ENCODE data around the gene PLEKHB1.
"Not testable (repeated sequence)": the region's sequence is repeated elsewhere in the genome, so short reads cannot be mapped to it uniquely, and the experiment has no call there.

PLEKHB1 gene

GRCh38 chr11:73670808-73671207 lies 24.4 kb downstream of the PLEKHB1 start:
- TF ChIP-seq CTCF (IDR thresholded peaks at IDR 0.05; ENCODE audit: unreplicated experiment in 3 of 3) = no peak
- H3K4me3 Mint-ChIP-seq = no peak overlapping the region

GRCh38 chr11:73671701-73672100 lies 25.3 kb downstream of the PLEKHB1 start:
- Mint-ChIP-seq H3K27ac (no peak overlapping the region), H3K9me3 (no peaks in the 10 kb centered on the region), H3K36me3 (ENCODE audit: low read depth) (peaks cover 22% of the 10 kb centered on the region), H3K4me3 (no peak overlapping the region), H3K27me3 (ENCODE audit: low read depth) (no peaks in the 10 kb centered on the region), H3K4me1 (peaks cover 3% of the 10 kb centered on the region)
- TF ChIP-seq CTCF (IDR thresholded peaks at IDR 0.05; ENCODE audit: unreplicated experiment in 3 of 3) = no peak

More at GRCh38 chr11:73670808-73671207, 24.4 kb downstream of the PLEKHB1 start:
- H3K4me1 Mint-ChIP-seq = peaks cover 3% of the 10 kb centered on the region
- H3K27ac Mint-ChIP-seq = no peak overlapping the region
- peaks cover 13% of the 10 kb centered on the region for H3K36me3 Mint-ChIP-seq (ENCODE audit: low read depth)
- no peaks in the 10 kb centered on the region for H3K27me3 Mint-ChIP-seq (ENCODE audit: low read depth)
- no peaks in the 10 kb centered on the region for H3K9me3 Mint-ChIP-seq

- peaks cover 45% of the 10 kb centered on the region for H3K36me3 Mint-ChIP-seq (ENCODE audit: low read depth)
- H3K27me3 Mint-ChIP-seq (ENCODE audit: low read depth) = not testable (repeated sequence)
Observed at GRCh38 chr11:73676552-73676951, 30.2 kb downstream of the PLEKHB1 start.

GRCh38 chr11:73680687-73681086 lies 34.3 kb downstream of the PLEKHB1 start:
- H3K27ac Mint-ChIP-seq = peak overlapping the region in 2 of 3 experiments; percentile 70 to 82

More at GRCh38 chr11:73676552-73676951, 30.2 kb downstream of the PLEKHB1 start:
- not testable (repeated sequence) for H3K9me3 Mint-ChIP-seq, H3K4me1 Mint-ChIP-seq, H3K4me3 Mint-ChIP-seq, H3K27ac Mint-ChIP-seq

GRCh38 chr11:73693899-73694525 lies 47.6 kb downstream of the PLEKHB1 start:
- Mint-ChIP-seq H3K27me3 (ENCODE audit: low read depth) (no peaks in the 10 kb centered on the region), H3K4me3 (no peak overlapping the region), H3K27ac (no peak overlapping the region), H3K9me3 (no peaks in the 10 kb centered on the region), H3K36me3 (ENCODE audit: low read depth) (peaks cover 20% of the 10 kb centered on the region), H3K4me1 (peaks cover 7% of the 10 kb centered on the region)
- TF ChIP-seq CTCF (IDR thresholded peaks at IDR 0.05; ENCODE audit: unreplicated experiment in 3 of 3) = no peak

More at GRCh38 chr11:73680687-73681086, 34.3 kb downstream of the PLEKHB1 start:
- no peaks in the 10 kb centered on the region for H3K4me1 Mint-ChIP-seq
- H3K36me3 Mint-ChIP-seq (ENCODE audit: low read depth) = peaks cover 46% of the 10 kb centered on the region
- TF ChIP-seq CTCF (IDR thresholded peaks at IDR 0.05; ENCODE audit: unreplicated experiment in 3 of 3) = no peak
- H3K9me3 Mint-ChIP-seq = no peaks in the 10 kb centered on the region
- H3K4me3 Mint-ChIP-seq = no peak overlapping the region
- no peaks in the 10 kb centered on the region for H3K27me3 Mint-ChIP-seq (ENCODE audit: low read depth)

- Mint-ChIP-seq H3K4me1 (no peaks in the 10 kb centered on the region), H3K27me3 (ENCODE audit: low read depth) (no peaks in the 10 kb centered on the region), H3K36me3 (ENCODE audit: low read depth) (peaks cover 40% of the 10 kb centered on the region), H3K4me3 (no peak overlapping the region), H3K9me3 (no peaks in the 10 kb centered on the region), H3K27ac (no peak overlapping the region)
- no peak for TF ChIP-seq CTCF (IDR thresholded peaks at IDR 0.05; ENCODE audit: unreplicated experiment in 3 of 3)
Observed at GRCh38 chr11:73705053-73705452, 58.7 kb downstream of the PLEKHB1 start.

Data from nephron (organoid).